Ishikawa (cell line): ENCODE data around the gene ZNF688.

ENCODE experiments used
- CEBPB ChIP-seq: IDR thresholded peaks from 2 replicates; pipeline ENCODE4 v1.6.1; 2012
- CREB1 ChIP-seq: IDR thresholded peaks from 2 replicates; pipeline ENCODE4 v1.6.1; 2012; ENCODE audit warnings: low read depth
- EGR1 ChIP-seq: IDR thresholded peaks from 2 replicates; pipeline ENCODE4 v1.6.1; 2012
- EP300 ChIP-seq: IDR thresholded peaks from 2 replicates; pipeline ENCODE4 v1.6.1; 2012; ENCODE audit warnings: borderline replicate concordance
- FOXM1 ChIP-seq: IDR thresholded peaks from 2 replicates; pipeline ENCODE4 v1.6.1; 2012; ENCODE audit warnings: low read depth, borderline replicate concordance
- NFIC ChIP-seq: IDR thresholded peaks from 2 replicates; pipeline ENCODE4 v1.6.1; 2012
- RAD21 ChIP-seq: IDR thresholded peaks from 2 replicates; pipeline ENCODE4 v1.6.1; 2012; ENCODE audit warnings: low read depth
- TAF1 ChIP-seq: IDR thresholded peaks from 2 replicates; pipeline ENCODE4 v1.6.1; 2012; ENCODE audit warnings: low read depth, mild to moderate bottlenecking
- TCF12 ChIP-seq: IDR thresholded peaks from 2 replicates; pipeline ENCODE4 v1.6.1; 2012; ENCODE audit warnings: low read depth
- TEAD4 ChIP-seq: IDR thresholded peaks from 2 replicates; pipeline ENCODE4 v1.6.1; 2012
- YY1 ChIP-seq: IDR thresholded peaks from 2 replicates; pipeline ENCODE4 v1.6.1; 2012; ENCODE audit warnings: low read depth
- ZBTB7A ChIP-seq: IDR thresholded peaks from 2 replicates; pipeline ENCODE4 v1.6.1; 2012; ENCODE audit warnings: low read depth
- TF ChIP-seq, protein P1 (sequence below): IDR thresholded peaks from 2 replicates; pipeline ENCODE4 v1.6.1; 2012
- TF ChIP-seq, protein P2 (sequence below): IDR thresholded peaks from 2 replicates; pipeline ENCODE4 v1.6.1; 2012; ENCODE audit warnings: low read depth, mild to moderate bottlenecking
- TF ChIP-seq, protein P3 (sequence below): IDR thresholded peaks from 2 replicates; pipeline ENCODE4 v1.6.1; 2012

The ZNF688 gene

DNA sequence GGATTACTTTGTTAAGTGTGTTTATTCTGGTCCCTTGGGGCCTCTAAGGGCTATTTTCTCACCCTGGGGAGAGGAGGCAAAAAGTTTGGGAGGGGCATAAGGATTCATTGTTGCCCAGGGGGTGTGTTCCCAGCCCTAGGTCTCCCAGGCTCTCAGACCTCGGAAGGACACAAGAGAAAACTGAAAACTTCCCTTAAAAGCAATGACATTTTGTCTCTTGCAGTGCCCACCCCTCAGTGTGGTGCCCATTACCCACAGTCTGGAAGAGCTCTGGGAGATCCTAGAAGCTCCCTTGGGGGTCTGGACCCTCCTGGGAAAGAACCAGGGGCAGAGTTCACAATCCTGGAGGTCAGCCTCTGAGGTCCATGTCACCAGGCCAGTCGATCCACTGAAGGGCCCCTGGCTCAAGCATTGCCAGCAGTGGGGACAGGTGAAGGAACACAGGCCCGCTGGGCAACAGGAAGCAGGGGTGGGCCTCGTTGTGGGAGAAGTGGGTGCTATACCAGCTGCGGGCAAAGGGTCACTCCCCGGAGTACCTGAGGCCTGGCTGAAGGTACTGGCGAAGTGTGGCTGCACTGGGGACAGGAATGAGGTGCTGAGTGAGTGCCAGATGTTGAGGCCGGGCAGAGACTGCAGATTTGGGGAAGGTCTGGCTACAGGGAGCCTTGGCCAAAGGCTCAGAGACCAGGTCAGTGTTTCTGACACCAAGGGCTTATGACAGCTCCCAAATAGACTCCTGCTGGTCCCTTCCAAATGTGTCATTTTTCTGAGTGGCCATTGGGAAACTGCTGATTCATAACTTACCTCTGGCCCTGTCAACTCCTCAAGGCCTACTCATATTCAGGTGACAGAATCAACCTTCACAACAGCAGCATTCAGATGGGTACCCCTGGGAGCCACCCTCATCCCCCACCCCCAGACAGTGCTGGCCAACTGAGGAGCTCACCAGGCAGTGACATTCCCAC, 32.2 kb downstream of the ZNF688 start:
- TF ChIP-seq, protein P1, sequence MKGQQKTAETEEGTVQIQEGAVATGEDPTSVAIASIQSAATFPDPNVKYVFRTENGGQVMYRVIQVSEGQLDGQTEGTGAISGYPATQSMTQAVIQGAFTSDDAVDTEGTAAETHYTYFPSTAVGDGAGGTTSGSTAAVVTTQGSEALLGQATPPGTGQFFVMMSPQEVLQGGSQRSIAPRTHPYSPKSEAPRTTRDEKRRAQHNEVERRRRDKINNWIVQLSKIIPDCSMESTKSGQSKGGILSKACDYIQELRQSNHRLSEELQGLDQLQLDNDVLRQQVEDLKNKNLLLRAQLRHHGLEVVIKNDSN: no peak
- no peak for TF ChIP-seq RAD21
- TF ChIP-seq YY1: no peak
- TF ChIP-seq FOXM1: no peak
- TF ChIP-seq, protein P2, sequence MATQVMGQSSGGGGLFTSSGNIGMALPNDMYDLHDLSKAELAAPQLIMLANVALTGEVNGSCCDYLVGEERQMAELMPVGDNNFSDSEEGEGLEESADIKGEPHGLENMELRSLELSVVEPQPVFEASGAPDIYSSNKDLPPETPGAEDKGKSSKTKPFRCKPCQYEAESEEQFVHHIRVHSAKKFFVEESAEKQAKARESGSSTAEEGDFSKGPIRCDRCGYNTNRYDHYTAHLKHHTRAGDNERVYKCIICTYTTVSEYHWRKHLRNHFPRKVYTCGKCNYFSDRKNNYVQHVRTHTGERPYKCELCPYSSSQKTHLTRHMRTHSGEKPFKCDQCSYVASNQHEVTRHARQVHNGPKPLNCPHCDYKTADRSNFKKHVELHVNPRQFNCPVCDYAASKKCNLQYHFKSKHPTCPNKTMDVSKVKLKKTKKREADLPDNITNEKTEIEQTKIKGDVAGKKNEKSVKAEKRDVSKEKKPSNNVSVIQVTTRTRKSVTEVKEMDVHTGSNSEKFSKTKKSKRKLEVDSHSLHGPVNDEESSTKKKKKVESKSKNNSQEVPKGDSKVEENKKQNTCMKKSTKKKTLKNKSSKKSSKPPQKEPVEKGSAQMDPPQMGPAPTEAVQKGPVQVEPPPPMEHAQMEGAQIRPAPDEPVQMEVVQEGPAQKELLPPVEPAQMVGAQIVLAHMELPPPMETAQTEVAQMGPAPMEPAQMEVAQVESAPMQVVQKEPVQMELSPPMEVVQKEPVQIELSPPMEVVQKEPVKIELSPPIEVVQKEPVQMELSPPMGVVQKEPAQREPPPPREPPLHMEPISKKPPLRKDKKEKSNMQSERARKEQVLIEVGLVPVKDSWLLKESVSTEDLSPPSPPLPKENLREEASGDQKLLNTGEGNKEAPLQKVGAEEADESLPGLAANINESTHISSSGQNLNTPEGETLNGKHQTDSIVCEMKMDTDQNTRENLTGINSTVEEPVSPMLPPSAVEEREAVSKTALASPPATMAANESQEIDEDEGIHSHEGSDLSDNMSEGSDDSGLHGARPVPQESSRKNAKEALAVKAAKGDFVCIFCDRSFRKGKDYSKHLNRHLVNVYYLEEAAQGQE: no peak
- no peak for TF ChIP-seq NFIC
- TF ChIP-seq EP300: no peak
- no peak for TF ChIP-seq CREB1
- no peak for TF ChIP-seq ZBTB7A
- TF ChIP-seq EGR1: no peak
- no peak for TF ChIP-seq TEAD4
- TF ChIP-seq TCF12: no peak
- TF ChIP-seq TAF1: no peak
- TF ChIP-seq, protein P3, sequence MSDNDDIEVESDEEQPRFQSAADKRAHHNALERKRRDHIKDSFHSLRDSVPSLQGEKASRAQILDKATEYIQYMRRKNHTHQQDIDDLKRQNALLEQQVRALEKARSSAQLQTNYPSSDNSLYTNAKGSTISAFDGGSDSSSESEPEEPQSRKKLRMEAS: no peak
- no peak for TF ChIP-seq CEBPB

DNA sequence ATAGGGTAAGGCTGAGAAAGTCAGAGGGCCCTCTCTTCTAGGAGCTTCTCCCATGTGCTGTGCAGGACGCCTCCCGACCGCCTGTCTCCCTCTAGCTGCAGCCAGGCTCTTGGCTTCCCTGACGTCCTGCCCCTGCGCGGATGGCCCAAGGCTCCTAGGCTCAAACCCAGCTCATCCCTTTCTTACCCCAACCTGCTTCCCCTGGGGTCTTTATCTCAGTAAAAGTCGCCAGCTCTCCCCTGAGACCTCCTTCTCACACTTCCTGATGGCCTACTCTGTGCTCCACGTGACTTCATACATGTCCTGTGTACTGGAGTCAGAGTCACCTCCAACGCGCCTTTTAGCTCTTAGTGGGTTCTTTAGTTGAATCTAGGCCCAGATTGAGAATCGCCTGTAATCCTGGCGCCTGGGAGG, 35.7 kb downstream of the ZNF688 start:
- no peak for TF ChIP-seq EP300
- TF ChIP-seq RAD21: 0 out of 2 replicates have a peak, but pooled peaks have one; percentile 14
- TF ChIP-seq, protein P2: no peak
- TF ChIP-seq FOXM1: no peak

DNA sequence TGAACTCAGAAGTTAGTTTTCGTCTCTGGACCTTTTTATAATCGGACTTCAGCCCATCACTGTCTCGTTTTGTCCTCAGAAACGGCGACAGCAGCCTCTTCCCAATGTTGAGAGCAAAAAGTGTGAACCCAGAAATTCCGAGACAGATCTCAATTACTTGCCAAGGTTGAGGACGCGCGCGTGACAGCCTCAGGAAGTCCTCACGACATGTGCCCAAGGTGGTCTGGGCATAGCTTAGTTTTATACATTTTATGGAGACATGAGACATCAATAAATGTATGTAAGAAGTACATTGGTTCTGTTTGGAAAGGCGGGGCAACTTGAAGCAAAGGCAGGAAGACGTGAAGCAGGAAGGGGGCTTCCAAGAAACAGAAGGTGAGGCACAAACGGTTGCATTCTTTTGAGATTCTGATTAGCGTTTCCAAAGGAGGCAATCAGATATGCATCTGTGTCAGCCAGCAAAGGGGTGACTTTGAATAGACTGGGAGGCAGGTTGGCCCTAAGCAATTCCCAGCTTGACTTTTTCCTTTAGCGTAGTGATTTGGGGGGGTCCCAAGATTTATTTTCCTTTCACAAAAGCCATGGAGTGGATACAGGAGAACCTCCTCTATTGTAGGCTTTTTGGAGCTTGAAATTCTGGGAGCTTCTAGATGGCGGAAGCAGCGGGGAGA, 36.3 kb downstream of the ZNF688 start:
- TF ChIP-seq, protein P1: no peak
- TF ChIP-seq, protein P3: peak; percentile 88
- no peak for TF ChIP-seq CREB1

DNA sequence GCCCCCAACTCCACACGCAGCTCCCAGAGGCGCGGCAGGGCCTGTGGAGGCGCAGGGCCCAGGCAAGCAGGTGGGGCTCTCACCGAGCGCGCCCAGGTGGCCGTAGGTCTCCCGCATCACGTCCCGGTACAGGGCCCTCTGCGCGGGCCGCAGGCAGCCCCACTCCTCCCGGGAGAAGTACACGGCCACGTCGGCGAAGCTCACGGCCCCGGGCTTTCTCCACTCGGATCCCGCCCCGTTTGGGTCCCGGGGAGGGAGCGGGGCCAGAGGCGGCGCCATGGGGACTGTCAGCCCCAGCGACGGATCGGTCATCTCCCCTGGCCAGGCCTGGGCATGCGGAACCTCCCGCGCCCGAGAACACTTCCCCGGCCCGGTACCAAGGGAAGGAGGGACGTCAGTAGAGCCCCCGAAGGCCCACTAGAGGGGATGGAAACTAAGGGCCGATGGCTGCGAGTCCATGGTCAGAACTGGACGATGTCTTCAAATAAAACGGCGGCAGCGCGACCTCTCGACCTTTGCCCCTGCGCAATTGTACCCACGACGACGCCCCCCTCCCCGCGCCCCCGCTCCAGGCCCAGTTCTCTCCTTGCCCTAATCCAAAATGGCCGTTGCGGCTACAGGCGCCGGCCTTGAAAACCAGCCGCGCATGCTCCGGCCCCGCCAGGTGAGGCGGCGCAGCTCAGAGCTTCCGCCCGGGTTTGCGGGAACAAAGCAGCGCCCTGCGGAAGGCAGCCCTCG, 37.0 kb downstream of the ZNF688 start, which contains the start of gene ZNF747:
ZNF747 (minus strand) TSS at position 491 of the 738 bp plus-strand sequence; CDS start at position 312, 179 bp downstream.
- TF ChIP-seq TAF1 (peak; percentile 76), YY1 (peak; percentile 99), RAD21 (no peak), TEAD4 (0 out of 2 replicates have a peak, but pooled peaks have one; percentile 22), EGR1 (peak; percentile 96), NFIC (peak; percentile 18; the same call in 1 of the 2 replicates), ZBTB7A (peak; percentile 95), TCF12 (peak; percentile 67; the same call in 1 of the 2 replicates), FOXM1 (no peak), EP300 (no peak), CREB1 (no peak; the same call in 1 of the 2 replicates), CEBPB (peak; percentile 6; the same call in 1 of the 2 replicates)
- TF ChIP-seq, protein P1: no peak; the same call in 1 of the 2 replicates
- TF ChIP-seq, protein P2: no peak
- TF ChIP-seq, protein P3: no peak; the same call in none of the 2 replicates
